Left renal pelvis (tissue), 4 donors: ENCODE results near the gene MBD3L3. TPM values are rescaled to one million over a fixed set of nuclear protein-coding genes. Genes with fewer than 3 reads are reported as not detected.
"Not testable (repeated sequence)": the region's sequence is repeated elsewhere in the genome, so short reads cannot be mapped to it uniquely, and the experiment has no call there.

ENCODE experiments used
- DNase-seq, 4 donors: peaks; one replicate each; pipeline ENCODE4 v3.0.0-alpha.2; 2013; ENCODE audit warnings: low read depth in 4 of 4, low spot score in 3 of 4
- polyA plus RNA-seq, 4 donors: library from polyadenylated mRNA; unstranded; fragments of 120-200 nt; gene quantifications; one replicate each; pipeline ENCODE4 v1.2.1, GENCODE V29; 2013; ENCODE audit not compliant: insufficient read length in 4 of 4

Gene MBD3L3
- not detected for polyA plus RNA-seq

GRCh38 chr19:7058576-7058975, at the start of gene MBD3L3:
Gene MBD3L3, minus strand, starts transcription at chr19:7058676. Its CDS starts 71 bp downstream, at chr19:7058605.
- not testable (repeated sequence) for DNase-seq

- DNase-seq: no peak
Observed at GRCh38 chr19:7106711-7107657, 48.5 kb upstream of the MBD3L3 start.

- DNase-seq: no peak
Observed at GRCh38 chr19:7104747-7105447, 46.4 kb upstream of the MBD3L3 start.

- DNase-seq: no peak
Observed at GRCh38 chr19:7101498-7102253, 43.2 kb upstream of the MBD3L3 start.

GRCh38 chr19:7099597-7099921, 41.1 kb upstream of the MBD3L3 start:
- no peak for DNase-seq

- peak; percentile 84 to 90 (median 86) for DNase-seq
Observed at GRCh38 chr19:7098701-7099596, 40.5 kb upstream of the MBD3L3 start.

GRCh38 chr19:7098096-7098495, 39.6 kb upstream of the MBD3L3 start:
- no peak for DNase-seq

- DNase-seq: no peak
Observed at GRCh38 chr19:7088999-7089398, 30.5 kb upstream of the MBD3L3 start.

GRCh38 chr19:7083076-7083956, 24.8 kb upstream of the MBD3L3 start:
- no peak for DNase-seq

- no peak for DNase-seq
Observed at GRCh38 chr19:7078008-7078407, 19.5 kb upstream of the MBD3L3 start.

- DNase-seq: no peak
Observed at GRCh38 chr19:7076151-7076550, 17.7 kb upstream of the MBD3L3 start.

GRCh38 chr19:7074705-7075282, 16.3 kb upstream of the MBD3L3 start:
- no peak for DNase-seq

GRCh38 chr19:7072541-7072940, 14.1 kb upstream of the MBD3L3 start:
- no peak for DNase-seq

- no peak for DNase-seq
Observed at GRCh38 chr19:7069904-7070226, 11.4 kb upstream of the MBD3L3 start.

- DNase-seq: peak; percentile 90 to 93 (median 92)
Observed at GRCh38 chr19:7069042-7069903, 10.8 kb upstream of the MBD3L3 start, which contains the start of gene ZNF557. Gene ZNF557, plus strand, starts transcription at chr19:7069703. Its CDS starts 5,372 bp downstream, at chr19:7075075.

- no peak for DNase-seq
Observed at GRCh38 chr19:7068599-7068998, 10.1 kb upstream of the MBD3L3 start.

GRCh38 chr19:7067716-7068115, 9.2 kb upstream of the MBD3L3 start:
- DNase-seq: no peak

GRCh38 chr19:7067122-7067521, 8.6 kb upstream of the MBD3L3 start:
- DNase-seq: not testable (repeated sequence)
